22Rv1 (cell line): ENCODE results near the gene DHH.

ENCODE experiments used
- ZFX ChIP-seq: fragments of 450-650 bp; IDR thresholded peaks from 2 replicates; pipeline ENCODE4 v1.6.1; 2017; ENCODE audit warnings: antibody characterized with exemption, borderline replicate concordance
- TF ChIP-seq, protein P1 (sequence below): fragments of 450-650 bp; IDR thresholded peaks from 2 replicates; pipeline ENCODE4 v1.5.1; 2017; ENCODE audit warnings: mild to moderate bottlenecking

GRCh38 chr12:49100380-49100779, 5.8 kb upstream of the DHH start:
- TF ChIP-seq, protein P1, sequence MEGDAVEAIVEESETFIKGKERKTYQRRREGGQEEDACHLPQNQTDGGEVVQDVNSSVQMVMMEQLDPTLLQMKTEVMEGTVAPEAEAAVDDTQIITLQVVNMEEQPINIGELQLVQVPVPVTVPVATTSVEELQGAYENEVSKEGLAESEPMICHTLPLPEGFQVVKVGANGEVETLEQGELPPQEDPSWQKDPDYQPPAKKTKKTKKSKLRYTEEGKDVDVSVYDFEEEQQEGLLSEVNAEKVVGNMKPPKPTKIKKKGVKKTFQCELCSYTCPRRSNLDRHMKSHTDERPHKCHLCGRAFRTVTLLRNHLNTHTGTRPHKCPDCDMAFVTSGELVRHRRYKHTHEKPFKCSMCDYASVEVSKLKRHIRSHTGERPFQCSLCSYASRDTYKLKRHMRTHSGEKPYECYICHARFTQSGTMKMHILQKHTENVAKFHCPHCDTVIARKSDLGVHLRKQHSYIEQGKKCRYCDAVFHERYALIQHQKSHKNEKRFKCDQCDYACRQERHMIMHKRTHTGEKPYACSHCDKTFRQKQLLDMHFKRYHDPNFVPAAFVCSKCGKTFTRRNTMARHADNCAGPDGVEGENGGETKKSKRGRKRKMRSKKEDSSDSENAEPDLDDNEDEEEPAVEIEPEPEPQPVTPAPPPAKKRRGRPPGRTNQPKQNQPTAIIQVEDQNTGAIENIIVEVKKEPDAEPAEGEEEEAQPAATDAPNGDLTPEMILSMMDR, result no peak
- no peak for TF ChIP-seq ZFX
